ENCODE data around the gene RLN3. TPM values are rescaled to one million over a fixed set of nuclear protein-coding genes. Genes with fewer than 3 reads are reported as not detected.

RLN3 gene
- total and polyA plus RNA-seq, 2 of the 8 experiments (the other 6 are each of a cell fraction or from before 2014, with no cell fraction given) = not detected

GRCh38 chr19:14063105-14063504 is 35.2 kb downstream of the RLN3 start:
- H3K23ac ChIP-seq (ENCODE audit: insufficient read length) = no peak overlapping the region
- peaks cover 0 to 2% of the 10 kb centered on the region in 2 experiments for H4K20me1 ChIP-seq (replicated peaks in 1 of 2; ENCODE audit: control insufficient read depth in 1 of 2, insufficient read depth in 2 of 2, low read length in 2 of 2)
- H3K79me2 ChIP-seq (ENCODE audit: control insufficient read depth in 1 of 2, insufficient read depth in 2 of 2, low read length in 2 of 2) = no peaks in the 10 kb centered on the region
- peaks cover 0 to 6% (median 3%) of the 10 kb centered on the region in 4 experiments; a peak in 4 of 7 replicates for H3K4me1 ChIP-seq (replicated peaks in 1 of 4; ENCODE audit: control insufficient read depth in 3 of 4, insufficient read depth in 4 of 4, low read length in 3 of 4)
- H2BK12ac ChIP-seq (ENCODE audit: low read depth, low read length) = no peak overlapping the region
- H3K4me3 ChIP-seq (ENCODE audit: extremely low read depth in 1 of 4, insufficient read depth in 2 of 4, low read depth in 3 of 4, low read length in 4 of 4) = no peak overlapping the region
- ChIA-PET CTCF (ENCODE audit: partially characterized antibody) (interaction anchor here (1.1 to 7.3 kb wide), 3 partner anchors 8 to 130 kb away, joined by 3 to 103 read pairs (median 6); partner anchors contain the start of gene MISP3), POLR2A (ENCODE audit: partially characterized antibody) (interaction anchor here (0.6 to 1.4 kb wide), 2 partner anchors 18 to 21 kb away, joined by 3 to 4 read pairs; no protein-coding TSS in a partner anchor)
- no peak overlapping the region for H4K91ac ChIP-seq (replicated peaks; ENCODE audit: insufficient read length, low read length)
- peaks cover 5% of the 10 kb centered on the region; the same call in 1 of the 2 replicates for H3K23me2 ChIP-seq (ENCODE audit: low read depth, low read length)
- H2BK20ac ChIP-seq (ENCODE audit: low read length) = no peak overlapping the region
- H2BK15ac ChIP-seq (ENCODE audit: low read length) = no peak overlapping the region
- no peaks in the 10 kb centered on the region for H3K36me3 ChIP-seq (ENCODE audit: control insufficient read depth in 2 of 4, insufficient read depth in 4 of 4, low read length in 3 of 4)
- H3K14ac ChIP-seq (ENCODE audit: insufficient read length) = no peak overlapping the region
- H4K5ac ChIP-seq (ENCODE audit: insufficient read length, low read depth, low read length) = no peak overlapping the region
- H3K4ac ChIP-seq (replicated peaks; ENCODE audit: insufficient read length, low read depth, low read length) = no peak overlapping the region
- no peak overlapping the region for H3K9ac ChIP-seq (replicated peaks in 1 of 4; ENCODE audit: extremely low read depth in 1 of 4, low read depth in 3 of 4, low read length in 3 of 4)
- no peak overlapping the region for H2AK5ac ChIP-seq (ENCODE audit: low read depth, low read length)
- no peak overlapping the region for H2BK120ac ChIP-seq (replicated peaks; ENCODE audit: low read depth, low read length)
- H3K56ac ChIP-seq (replicated peaks; ENCODE audit: insufficient read length, low read depth, low read length) = no peak overlapping the region
- H2AFZ ChIP-seq (ENCODE audit: low read length) = no peak overlapping the region
- H3K9me3 ChIP-seq (ENCODE audit: insufficient read depth in 2 of 2, low read depth in 1 of 2, low read length in 1 of 2) = no peaks in the 10 kb centered on the region
- no peak overlapping the region for H3K18ac ChIP-seq (ENCODE audit: extremely low read depth, low read length)
- 89% methylated on average over 7 of the region's 7 CpGs; no CpG with 5 or more reads in 1 of the 2 experiments for WGBS, 2 experiments (ENCODE audit: extremely low coverage in 1 of 2, insufficient coverage in 1 of 2, insufficient read length in 1 of 2, insufficient replicate concordance in 2 of 2, low coverage in 1 of 2, low lambda C conversion rate in 2 of 2, missing lambda C conversion rate in 1 of 2)
- no peak overlapping the region for H3K27ac ChIP-seq (ENCODE audit: low read depth, low read length)
- H3K27me3 ChIP-seq (replicated peaks in 1 of 4; ENCODE audit: control insufficient read depth in 3 of 4, extremely low read depth in 1 of 4, insufficient read depth in 3 of 4, low read length in 3 of 4) = peaks cover 5 to 15% (median 12%) of the 10 kb centered on the region in 4 experiments
- no peak overlapping the region for H2BK5ac ChIP-seq (ENCODE audit: low read depth, low read length)
- DNase-seq (ENCODE audit: low read depth in 1 of 2, low spot score in 2 of 2) (no peak), FAIRE-seq (no peak)
- no peak overlapping the region for H3K4me2 ChIP-seq (ENCODE audit: insufficient read depth in 1 of 2, low read depth in 2 of 2, low read length in 2 of 2)
- H4K8ac ChIP-seq (ENCODE audit: extremely low read depth, insufficient read depth, low read length) = no peak overlapping the region
- no peaks in the 10 kb centered on the region for H3K79me1 ChIP-seq (ENCODE audit: low read depth, low read length)
- TF ChIP-seq SP2 (IDR thresholded peaks at IDR 0.05; ENCODE audit: low read length) (no peak), RNF2 (IDR thresholded peaks at IDR 0.05; ENCODE audit: borderline replicate concordance, low read depth, low read length, missing control alignments, poor library complexity, severe bottlenecking) (no peak), SP1 (IDR thresholded peaks at IDR 0.05; ENCODE audit: low read depth, low read length) (no peak), SUZ12 (IDR thresholded peaks at IDR 0.05; ENCODE audit: low read length) (no peak), ASH2L (IDR thresholded peaks at IDR 0.05; ENCODE audit: low read length) (no peak), GABPA (IDR thresholded peaks at IDR 0.05; ENCODE audit: borderline replicate concordance, insufficient read depth, low read length) (no peak), HDAC2 (IDR thresholded peaks at IDR 0.05; ENCODE audit: borderline replicate concordance in 1 of 2, low read depth in 2 of 2, low read length in 2 of 2) (no peak), FOSL1 (IDR thresholded peaks at IDR 0.05; ENCODE audit: insufficient read depth, low read depth, low read length) (no peak), ATF2 (IDR thresholded peaks at IDR 0.05; ENCODE audit: low read length) (no peak), POU5F1 (IDR thresholded peaks at IDR 0.05; ENCODE audit: low read depth, low read length) (no peak), EP300 (IDR thresholded peaks at IDR 0.05; ENCODE audit: borderline replicate concordance in 1 of 2, low read depth in 2 of 2, low read length in 2 of 2) (no peak)
